HG03045 (cell line): ENCODE data around the gene CNKSR2.
"Not testable (repeated sequence)": the region's sequence is repeated elsewhere in the genome, so short reads cannot be mapped to it uniquely, and the experiment has no call there.

Experiments used
- ATAC-seq: cut with Tn5 transposase; IDR thresholded peaks from one replicate; pipeline ENCODE4 v1.9.1; 2021; ENCODE audit warnings: mild to moderate bottlenecking, moderate library complexity; ENCODE audit not compliant: unreplicated experiment

CNKSR2 gene

DNA sequence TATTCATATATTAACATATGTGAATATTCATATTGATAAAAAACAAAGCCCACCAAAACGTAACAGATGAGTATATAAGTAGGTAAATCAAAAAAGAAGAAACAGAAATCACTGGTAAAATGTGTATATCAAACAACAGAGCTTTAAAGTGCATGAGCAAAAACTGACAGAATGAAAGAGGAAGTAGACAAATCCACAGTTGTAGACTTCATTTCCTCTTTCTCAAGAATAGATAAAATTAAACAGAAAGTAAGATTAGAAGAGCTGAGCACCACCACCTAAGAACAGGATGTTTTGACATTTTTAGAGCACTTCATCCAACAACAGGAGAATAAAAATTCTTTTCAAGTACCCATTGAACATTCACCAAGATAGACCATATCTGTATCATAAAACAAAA lies 64.6 kb downstream of the CNKSR2 start:
- peak; percentile 64 for ATAC-seq

DNA sequence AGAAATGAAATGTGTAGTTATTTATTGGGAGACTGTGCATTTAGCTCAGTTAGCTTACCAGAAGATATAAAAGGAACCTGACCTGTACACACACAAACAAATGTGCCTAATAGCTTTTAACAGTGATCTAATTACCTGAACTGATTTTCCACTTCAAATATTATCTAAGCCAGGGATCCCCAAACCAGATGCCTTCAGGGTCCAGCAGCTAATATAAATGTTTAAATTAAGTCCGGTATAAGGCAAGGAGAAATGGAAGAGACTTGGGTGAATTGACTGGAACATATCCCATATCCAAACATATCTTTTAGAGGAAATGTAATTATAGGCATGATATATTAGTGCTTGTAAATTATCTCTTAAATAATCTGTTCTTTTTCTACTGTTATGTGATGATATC lies 66.7 kb downstream of the CNKSR2 start:
- ATAC-seq: no peak

DNA sequence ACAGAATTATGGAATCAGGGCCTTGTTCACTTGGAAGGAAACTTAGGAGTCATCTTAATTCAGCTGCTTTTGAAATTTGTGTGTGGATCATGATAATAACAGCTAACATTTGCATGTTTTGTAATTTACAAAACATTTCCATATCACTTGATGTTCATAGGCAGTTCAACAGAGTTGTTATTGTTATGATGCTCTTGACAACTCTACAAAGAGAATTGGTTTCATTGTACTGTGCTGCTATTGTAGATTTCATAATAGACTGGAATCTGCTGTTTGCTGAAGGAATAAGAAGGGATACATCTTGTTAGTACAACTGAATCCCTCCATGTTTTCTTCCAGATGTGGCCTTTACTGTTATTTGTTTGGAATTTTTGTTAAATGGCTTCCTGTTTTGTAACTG lies 83.5 kb downstream of the CNKSR2 start:
- ATAC-seq: no peak

DNA sequence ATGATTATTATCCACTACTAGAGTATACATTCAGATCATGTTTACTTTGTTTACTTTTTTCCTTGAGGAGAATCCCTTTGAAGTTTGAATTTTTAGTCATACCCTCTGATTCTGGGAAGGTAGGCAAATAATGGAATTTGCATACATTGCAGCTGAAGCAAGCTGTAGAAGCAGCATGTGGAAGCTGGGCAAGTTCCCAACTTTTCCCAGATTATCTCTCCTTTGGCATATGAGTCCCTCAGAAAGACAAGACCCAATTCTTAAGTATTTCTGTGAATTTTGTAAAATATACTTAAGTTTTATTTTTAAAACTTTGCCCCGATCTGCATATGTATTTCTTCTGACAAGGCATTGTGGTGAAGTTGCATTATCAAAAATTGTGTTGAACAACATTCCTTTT lies 94.9 kb downstream of the CNKSR2 start:
- no peak for ATAC-seq

DNA sequence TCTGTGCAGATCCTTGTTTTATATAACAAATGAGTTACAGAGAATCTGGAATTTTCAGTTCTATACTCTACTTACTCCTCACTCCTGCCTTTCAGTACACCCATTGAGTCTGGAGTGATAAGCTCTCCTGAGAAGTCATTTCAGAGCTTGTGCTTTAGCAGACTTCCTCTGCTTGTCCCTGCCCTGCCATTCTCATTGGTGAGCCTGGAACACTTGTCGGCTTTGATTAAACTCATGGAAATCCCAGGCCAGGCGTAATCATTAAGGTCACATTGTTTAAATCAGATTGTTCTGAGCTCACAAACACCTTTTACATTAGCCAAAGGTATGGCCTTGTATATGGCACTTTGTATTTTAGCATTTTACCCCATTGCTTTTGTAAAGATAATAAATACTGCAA lies 102.7 kb downstream of the CNKSR2 start:
- no peak for ATAC-seq

DNA sequence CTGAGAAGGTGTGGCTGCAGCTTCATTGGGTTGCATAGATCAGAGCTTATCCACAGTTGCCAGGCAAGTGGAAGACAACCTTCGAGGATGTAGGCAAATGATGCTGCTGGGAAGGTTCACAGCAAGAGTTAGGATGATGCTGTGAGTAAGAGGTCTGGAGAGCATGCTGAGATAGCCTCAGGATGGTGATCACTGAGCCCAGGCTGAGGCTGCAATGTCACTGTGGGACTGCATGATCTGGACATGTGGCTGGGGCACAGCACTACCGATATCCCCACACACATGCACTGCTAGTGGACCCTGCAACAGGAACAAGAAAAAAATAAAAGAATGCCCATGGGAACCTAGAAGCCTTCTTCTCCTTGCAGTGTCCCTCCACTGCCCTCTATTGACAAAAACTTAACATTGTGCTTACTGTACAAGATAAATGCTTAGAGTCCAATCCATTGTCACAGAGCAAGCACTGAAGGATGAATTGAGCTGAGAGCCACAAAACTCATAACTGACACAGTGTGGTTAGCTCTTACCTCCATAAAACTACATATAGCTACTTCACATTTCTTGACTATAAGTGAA lies 105.6 kb downstream of the CNKSR2 start:
- peak; percentile 67 for ATAC-seq

DNA sequence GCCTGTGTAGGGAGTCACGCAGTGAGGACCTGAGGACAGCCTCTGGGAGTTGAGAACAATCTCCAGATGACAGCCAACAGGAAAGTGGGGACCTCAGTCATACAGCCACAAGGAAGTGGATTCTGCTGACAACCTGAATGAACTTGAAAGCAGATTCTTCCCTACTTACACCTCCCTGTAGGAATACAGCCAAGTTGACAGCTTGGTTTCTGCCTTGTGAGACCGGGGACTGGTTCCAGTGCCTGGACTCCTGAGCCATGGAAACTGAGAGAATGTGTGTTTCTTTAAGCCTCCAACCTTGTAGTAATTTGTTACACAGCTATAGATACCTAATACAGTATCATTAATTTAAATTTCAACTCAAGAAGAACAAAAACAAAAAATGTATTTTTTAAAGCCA lies 107.5 kb downstream of the CNKSR2 start:
- no peak for ATAC-seq

DNA sequence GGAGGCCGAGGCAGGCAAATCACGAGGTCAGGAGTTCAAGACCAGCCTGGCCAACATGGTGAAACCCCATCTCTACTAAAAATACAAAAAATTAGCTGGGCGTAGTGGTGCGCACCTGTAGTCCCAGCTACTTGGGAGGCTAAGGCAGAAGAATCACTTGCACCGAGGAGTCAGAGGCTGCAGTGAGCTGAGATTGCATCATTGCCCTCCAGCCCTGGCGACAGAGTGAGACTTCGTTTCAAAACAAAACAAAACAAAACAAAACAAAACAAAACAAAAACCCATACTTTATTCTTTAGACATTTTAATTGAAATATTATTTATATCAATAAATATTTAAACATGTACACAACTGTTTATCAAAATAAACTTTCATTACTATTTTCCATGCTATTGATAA lies 109.8 kb downstream of the CNKSR2 start:
- not testable (repeated sequence) for ATAC-seq

DNA sequence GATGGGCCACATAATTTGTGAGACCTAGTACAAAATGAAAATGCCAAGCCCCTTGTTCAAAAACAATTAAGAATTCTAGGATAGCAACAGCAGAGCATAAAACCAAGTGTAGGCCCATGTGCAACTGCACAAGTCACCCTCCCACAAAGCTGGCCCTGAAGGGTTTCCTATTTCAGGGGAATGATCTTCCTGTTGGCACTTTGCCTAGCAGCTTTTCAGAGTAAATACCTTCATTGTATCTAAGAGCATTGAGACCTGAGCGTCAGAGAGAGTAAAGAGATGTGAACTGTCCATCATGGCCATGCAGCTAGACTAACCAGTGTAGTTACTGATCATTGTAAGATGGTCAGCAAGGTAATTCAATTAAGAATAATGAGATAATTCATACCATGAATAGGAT lies 113.6 kb downstream of the CNKSR2 start:
- ATAC-seq: no peak

DNA sequence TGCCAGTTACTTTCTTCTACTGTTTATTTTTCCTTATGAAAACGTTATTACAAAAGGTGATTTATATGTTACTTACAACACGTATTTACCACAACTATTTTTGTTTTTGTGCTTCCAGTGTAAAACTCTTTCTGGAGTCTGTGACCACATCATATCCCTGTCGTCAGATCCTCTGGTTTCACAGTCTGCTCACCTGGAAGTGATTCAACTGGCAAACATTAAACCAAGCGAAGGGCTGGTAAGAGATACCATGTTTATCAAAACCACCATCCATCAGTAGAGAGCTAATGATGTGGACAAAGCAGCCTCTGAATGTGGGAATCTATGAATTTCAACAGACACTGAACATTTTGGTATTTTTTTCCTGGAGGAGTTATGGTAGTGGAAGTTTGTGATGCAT lies 116.1 kb downstream of the CNKSR2 start:
- no peak for ATAC-seq

DNA sequence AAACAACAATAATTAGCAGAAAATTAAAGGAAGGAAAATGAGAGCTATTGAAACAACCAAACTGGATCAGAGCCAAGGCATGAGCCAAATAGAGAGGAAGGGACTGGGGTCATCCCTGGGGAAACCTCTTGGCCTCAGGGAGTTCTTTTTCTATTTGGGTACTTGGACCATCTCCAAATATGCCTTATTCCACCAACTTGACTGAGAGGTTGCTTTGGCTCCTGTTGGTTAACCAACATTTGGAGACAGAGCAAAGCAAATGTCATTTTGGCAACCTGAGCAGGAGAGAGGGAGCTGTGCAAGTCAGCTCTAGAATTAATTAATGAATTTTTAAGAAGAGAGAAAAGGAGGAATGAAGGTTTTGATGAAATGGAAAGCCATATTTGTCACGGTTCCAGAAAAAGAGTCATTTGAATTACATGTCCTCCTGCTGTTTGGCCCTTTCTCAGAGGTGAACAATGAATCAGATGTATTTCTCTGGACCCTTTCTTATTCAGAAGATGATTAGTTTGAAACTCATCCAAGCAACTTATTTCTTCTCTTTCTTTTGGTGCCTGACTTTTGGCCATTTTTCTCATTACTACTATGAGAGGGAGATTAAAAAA lies 119.1 kb downstream of the CNKSR2 start:
- ATAC-seq: no peak

DNA sequence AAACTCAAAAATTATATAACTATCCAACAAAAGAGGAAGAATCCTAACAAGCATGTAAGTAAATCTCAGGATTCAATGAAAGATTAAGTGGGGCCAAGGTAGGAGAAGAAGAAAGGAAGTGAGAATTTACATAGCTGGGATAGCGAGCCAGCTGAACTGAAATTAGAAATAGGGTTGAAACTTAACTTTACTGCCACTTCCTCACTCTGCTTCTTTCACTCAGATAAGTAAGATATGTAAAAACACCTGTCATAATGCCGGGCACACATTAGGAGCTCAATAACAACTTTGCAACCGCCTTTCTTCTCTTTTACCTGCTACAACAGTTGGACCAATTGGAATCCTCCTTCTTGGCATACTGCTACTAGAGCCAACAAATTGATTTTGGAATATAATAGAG lies 129.4 kb downstream of the CNKSR2 start:
- no peak for ATAC-seq

DNA sequence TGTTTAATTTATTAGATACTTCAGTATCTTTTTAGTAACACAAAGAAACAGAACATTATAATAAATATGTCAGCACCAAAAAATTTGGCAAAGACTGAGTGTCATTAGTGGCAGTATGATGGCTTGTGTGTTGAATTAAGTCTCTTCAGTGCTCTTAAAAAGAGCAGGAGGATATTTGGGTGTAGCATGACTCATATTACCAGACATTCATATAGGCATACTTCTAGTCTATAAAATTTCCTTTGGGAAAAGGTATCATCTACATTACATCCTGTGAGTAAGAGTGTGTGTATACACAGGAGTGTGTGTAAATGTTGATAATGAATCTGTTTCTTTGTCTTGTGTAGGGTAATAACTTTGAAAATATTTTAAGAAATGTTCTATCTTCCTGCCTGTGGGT lies 135.7 kb downstream of the CNKSR2 start:
- no peak for ATAC-seq

DNA sequence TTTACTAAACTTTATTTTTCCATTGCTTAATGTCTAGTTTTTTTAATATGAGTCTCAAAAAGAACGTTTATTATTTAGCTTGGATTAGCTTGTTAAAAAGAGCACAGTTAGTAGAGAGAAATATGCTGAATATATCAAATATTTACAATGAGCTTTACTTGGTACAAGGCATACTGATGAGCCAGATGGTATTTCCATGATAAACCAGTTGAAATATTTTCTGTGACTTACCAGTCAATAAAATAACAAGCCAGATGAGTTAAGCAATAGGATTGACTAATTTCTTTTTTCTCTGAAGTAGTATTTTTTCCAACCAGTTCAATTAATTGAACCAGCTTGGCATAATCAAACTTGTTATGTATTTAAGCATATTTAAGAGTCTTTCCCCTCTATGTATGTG lies 149.8 kb downstream of the CNKSR2 start:
- no peak for ATAC-seq

DNA sequence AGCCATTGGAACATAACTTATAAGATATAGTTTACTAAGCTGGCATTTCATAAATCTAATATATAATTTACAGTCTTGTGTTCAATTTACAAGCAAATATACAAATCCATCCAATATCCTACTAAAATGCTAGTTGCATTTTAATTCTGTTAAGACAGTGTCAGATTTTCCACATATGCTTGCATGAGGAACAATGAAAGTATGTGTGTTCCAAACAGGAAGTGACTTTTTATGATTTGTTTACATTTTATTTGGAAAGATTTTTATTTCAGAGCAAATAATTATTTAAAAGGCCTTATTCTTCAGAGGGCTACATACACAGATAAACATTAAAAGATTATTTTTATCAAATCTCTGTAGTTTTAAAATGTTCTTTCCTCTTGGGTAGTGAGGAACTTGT lies 153.9 kb downstream of the CNKSR2 start:
- ATAC-seq: no peak

DNA sequence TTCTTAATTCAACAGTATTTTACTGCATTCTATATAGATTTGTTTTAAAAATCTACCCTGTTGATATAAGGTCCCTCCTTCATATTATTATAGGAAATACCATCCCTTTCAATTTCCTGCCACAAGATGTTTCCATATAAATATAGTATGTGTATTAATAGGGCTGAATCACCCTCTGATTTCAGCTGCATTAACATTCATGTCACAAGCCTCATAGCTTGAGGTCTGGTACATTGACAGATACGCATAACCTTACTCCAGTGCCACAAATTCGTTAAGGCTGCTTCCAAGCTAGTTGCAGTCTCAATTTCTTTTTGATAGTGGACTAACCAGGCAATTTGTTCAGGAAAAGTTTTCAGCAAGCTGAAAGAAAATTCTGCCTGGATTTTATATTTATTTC lies 155.6 kb downstream of the CNKSR2 start:
- no peak for ATAC-seq

DNA sequence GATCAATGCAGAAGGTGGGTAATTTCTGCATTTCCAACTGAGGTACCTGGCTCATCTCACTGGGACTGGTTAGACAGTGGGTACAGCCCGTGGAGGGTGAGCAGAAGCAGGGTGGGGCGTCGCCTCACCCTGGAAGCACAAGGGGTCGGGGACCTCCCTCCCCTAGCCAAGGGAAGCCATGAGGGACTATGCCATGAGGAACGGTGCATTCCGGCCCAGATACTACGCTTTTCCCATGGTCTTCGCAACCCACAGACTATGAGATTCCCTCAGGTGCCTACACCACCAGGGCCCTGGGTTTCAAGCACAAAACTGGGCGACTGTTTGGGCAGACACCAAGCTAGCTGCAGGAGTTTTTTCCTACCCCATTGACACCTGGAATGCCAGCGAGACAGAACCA lies 170.4 kb downstream of the CNKSR2 start:
- not testable (repeated sequence) for ATAC-seq

DNA sequence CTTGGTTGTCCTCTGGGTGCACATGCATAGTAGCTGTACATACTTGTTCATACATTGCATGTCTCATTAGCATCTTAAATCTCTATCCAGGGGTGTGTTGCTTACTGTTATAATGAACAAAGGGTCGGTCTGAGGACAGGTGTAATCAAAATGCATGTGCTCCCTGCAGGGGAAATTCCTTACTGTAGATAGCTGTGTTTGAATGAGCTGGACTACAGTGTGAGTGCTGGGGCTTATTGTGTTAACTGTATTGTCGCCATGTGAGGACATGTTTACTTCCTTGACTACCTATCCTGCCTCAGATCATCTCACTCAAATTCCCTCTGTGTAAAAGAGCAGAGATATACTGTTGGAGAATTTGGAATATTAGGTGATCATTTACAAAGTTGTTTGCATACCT lies 185.2 kb downstream of the CNKSR2 start:
- no peak for ATAC-seq

DNA sequence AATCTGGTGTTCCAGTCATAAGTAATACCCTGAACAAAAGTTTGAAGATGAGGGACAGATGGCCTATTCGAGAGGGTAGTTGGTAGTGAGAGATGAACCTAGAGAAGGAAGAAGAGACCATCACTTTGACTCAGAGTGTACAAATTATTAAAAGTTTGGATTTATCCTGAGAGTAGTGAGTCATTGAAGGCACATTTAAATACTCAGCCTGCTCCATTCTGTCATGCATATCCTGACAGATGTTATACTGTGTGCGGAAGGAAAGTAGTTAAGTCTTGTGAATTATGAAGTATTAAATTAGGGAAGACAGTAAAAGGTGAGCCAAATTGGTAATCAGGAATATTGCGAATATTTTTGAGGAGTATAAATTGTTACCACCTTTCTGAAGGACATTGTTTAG lies 190.8 kb downstream of the CNKSR2 start:
- ATAC-seq: no peak

DNA sequence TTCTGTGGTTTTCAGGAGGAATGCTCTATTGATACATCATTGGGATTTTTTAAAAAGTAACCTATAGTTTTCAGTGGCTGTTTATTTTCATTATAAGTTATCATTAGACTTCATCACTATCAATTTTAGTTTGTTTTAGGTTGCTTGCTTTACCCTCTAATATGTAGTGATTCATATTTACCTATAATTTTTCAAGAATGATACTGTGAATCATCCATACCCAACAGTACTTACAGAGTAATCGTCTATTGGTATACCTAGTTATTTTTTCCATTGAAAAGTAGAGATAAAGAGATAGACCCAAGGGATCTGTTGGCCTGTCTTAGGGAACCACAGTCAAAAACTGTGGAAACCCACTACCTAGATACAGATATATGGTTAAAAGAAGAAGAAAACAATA lies 200.6 kb downstream of the CNKSR2 start:
- ATAC-seq: no peak

DNA sequence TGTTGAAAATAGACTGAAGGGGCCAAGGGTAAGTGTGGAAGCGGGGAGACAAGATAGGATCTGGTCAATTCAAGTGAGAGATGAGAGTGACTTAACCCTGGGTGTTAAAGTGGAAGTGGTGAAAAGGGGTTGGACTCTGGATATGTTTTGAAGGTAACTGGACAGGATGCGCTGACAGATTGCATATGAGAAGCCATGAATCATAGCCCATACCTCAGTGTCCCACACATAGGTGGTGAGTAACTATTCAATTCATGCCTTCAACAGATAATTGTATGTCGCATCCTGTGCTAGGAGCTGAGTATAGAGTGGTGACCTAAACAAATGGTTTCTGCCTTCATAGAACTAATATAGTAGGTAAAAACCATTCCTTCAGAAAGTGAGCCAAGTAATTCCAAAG lies 207.3 kb downstream of the CNKSR2 start:
- no peak for ATAC-seq

DNA sequence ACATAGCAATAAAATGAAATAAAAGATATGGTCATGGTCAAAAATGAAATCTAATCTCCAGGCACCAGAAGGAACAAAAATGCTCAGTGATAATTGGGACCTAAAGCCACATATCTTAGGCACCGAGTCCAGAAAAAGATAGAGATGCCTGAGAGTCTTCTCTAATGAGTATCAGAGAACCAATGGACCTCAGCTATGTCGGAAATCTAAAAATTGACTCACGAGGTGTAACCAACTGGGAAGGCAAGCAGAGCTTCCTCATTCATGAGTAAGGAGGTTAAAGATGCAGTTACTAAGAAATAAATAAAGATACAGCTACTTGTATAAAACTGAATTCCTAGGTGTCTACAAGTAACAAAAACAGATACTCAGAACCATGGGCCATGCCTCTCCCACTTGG lies 211.8 kb downstream of the CNKSR2 start:
- ATAC-seq: no peak
